Measurements from ENCODE around the gene SCMH1. TPM values are rescaled to one million over a fixed set of nuclear protein-coding genes. Genes with fewer than 3 reads are reported as not detected.
A peak's percentile ranks its signal among the peaks of the same experiment; 100 is the strongest.

Gene SCMH1
- total RNA-seq, 1 experiment from 2014 or later, result 39.5 TPM

- BruUV-seq (replicated peaks), result no TSS peak
- Histone ChIP-seq H3K9me2 (ENCODE audit: insufficient read depth) (no peaks in the 10 kb centered on the region), H3F3A (ENCODE audit: insufficient read depth, low read depth) (peaks cover 5% of the 10 kb centered on the region), H3K27me3 (ENCODE audit: insufficient read depth, low read depth) (no peaks in the 10 kb centered on the region), H3K9me3 (ENCODE audit: insufficient read depth, low read depth) (no peaks in the 10 kb centered on the region), H3K36me3 (ENCODE audit: low read depth) (no peaks in the 10 kb centered on the region), H3K4me3 (no peak overlapping the region), H3K4me2 (no peak overlapping the region), H3K4me1 (replicated peaks; ENCODE audit: insufficient read depth) (0 out of 2 replicates have a peak, but pooled peaks cover 6% of the 10 kb centered on the region), H3K79me2 (ENCODE audit: low read depth) (no peaks in the 10 kb centered on the region), H3K27ac (no peak overlapping the region), H2AFZ (no peak overlapping the region), H4K20me1 (ENCODE audit: insufficient read depth) (no peaks in the 10 kb centered on the region)
- intact Hi-C loops (cut with micrococcal nuclease; ENCODE audit: unreplicated experiment), result loop anchor here (5.0 kb wide), 1 partner anchor 191 kb away; no protein-coding TSS in a partner anchor
- ChIA-PET CTCF (no interaction called here), POLR2A (ENCODE audit: unreplicated experiment) (no interaction called here)
- TF ChIP-seq EZH2 (IDR thresholded peaks at IDR 0.05; ENCODE audit: low read depth) (no peak), CTCF (conservative IDR thresholded peaks at IDR 0.05) (no peak)
- no peak for DNase-seq
These were observed 195.7 kb downstream of the SCMH1 start for GRCh38 chr1:41046347-41046775.

GRCh38 chr1:41045740-41046139 lies 196.4 kb downstream of the SCMH1 start:
- Histone ChIP-seq H4K20me1 (ENCODE audit: insufficient read depth) (no peaks in the 10 kb centered on the region), H2AFZ (no peak overlapping the region), H3K9me2 (ENCODE audit: insufficient read depth) (no peaks in the 10 kb centered on the region), H3K4me3 (no peak overlapping the region), H3K9me3 (ENCODE audit: insufficient read depth, low read depth) (no peaks in the 10 kb centered on the region), H3K36me3 (ENCODE audit: low read depth) (no peaks in the 10 kb centered on the region), H3K4me1 (replicated peaks; ENCODE audit: insufficient read depth) (0 out of 2 replicates have a peak, but pooled peaks cover 6% of the 10 kb centered on the region), H3K27ac (no peak overlapping the region), H3K27me3 (ENCODE audit: insufficient read depth, low read depth) (no peaks in the 10 kb centered on the region), H3K4me2 (no peak overlapping the region), H3F3A (ENCODE audit: insufficient read depth, low read depth) (peaks cover 2% of the 10 kb centered on the region), H3K79me2 (ENCODE audit: low read depth) (no peaks in the 10 kb centered on the region)
- ChIA-PET CTCF (no interaction called here), POLR2A (ENCODE audit: unreplicated experiment) (no interaction called here)
- no TSS peak for BruUV-seq (replicated peaks)
- TF ChIP-seq EZH2 (IDR thresholded peaks at IDR 0.05; ENCODE audit: low read depth) (no peak), CTCF (conservative IDR thresholded peaks at IDR 0.05) (no peak)
- intact Hi-C loops (cut with micrococcal nuclease; ENCODE audit: unreplicated experiment), result loop anchor here (5.0 kb wide), 1 partner anchor 192 kb away; no protein-coding TSS in a partner anchor
- peak; percentile 57 to 63 for DNase-seq

- Histone ChIP-seq H3K36me3 (ENCODE audit: low read depth) (no peaks in the 10 kb centered on the region), H3K9me2 (ENCODE audit: insufficient read depth) (no peaks in the 10 kb centered on the region), H3K79me2 (ENCODE audit: low read depth) (no peaks in the 10 kb centered on the region), H4K20me1 (ENCODE audit: insufficient read depth) (no peaks in the 10 kb centered on the region), H3K4me2 (no peak overlapping the region), H3F3A (ENCODE audit: insufficient read depth, low read depth) (no peaks in the 10 kb centered on the region; the same call in 1 of the 2 replicates), H3K4me1 (replicated peaks; ENCODE audit: insufficient read depth) (0 out of 2 replicates have a peak, but pooled peaks cover 6% of the 10 kb centered on the region), H3K9me3 (ENCODE audit: insufficient read depth, low read depth) (no peaks in the 10 kb centered on the region), H3K27ac (no peak overlapping the region), H3K27me3 (ENCODE audit: insufficient read depth, low read depth) (no peaks in the 10 kb centered on the region), H3K4me3 (no peak overlapping the region), H2AFZ (no peak overlapping the region)
- DNase-seq, result no peak
- intact Hi-C loops (cut with micrococcal nuclease; ENCODE audit: unreplicated experiment), result no loop called here
- no TSS peak for BruUV-seq (replicated peaks)
- ChIA-PET POLR2A (ENCODE audit: unreplicated experiment) (no interaction called here), CTCF (no interaction called here)
- TF ChIP-seq EZH2 (IDR thresholded peaks at IDR 0.05; ENCODE audit: low read depth) (no peak), CTCF (conservative IDR thresholded peaks at IDR 0.05) (no peak)
These were observed 197.9 kb downstream of the SCMH1 start for GRCh38 chr1:41044187-41044586.
